Lower leg skin (tissue), 4 donors: ENCODE results near the gene FMNL3. TPM values are rescaled to one million over a fixed set of nuclear protein-coding genes. Genes with fewer than 3 reads are reported as not detected.

Source experiments
- DNase-seq, 2 donors: peaks; one replicate each; pipeline ENCODE4 v3.0.0-alpha.2; 2019; ENCODE audit warnings: low spot score in 2 of 2
- H3K4me3 ChIP-seq: fragments of 200-600 bp; sonication (generic); 2 replicates; pipeline ENCODE4 v1.5.1; 2017; ENCODE audit warnings: mild to moderate bottlenecking, low read depth; ENCODE audit not compliant: poor library complexity, severe bottlenecking
- POLR2A ChIP-seq, 2 donors: fragments of 450-650 bp; IDR thresholded peaks; one replicate each; pipeline ENCODE4 v1.6.1; 2016 to 2017; ENCODE audit warnings: antibody characterized with exemption in 2 of 2, mild to moderate bottlenecking in 1 of 2, moderate library complexity in 1 of 2
- WGBS, 2 donors: methylation state at CpG; one replicate each; pipeline ENCODE4 v1.1.5; 2018; 5-methylcytosine and 5-hydroxymethylcytosine counted together
- intact Hi-C: fragments of 100-400 bp; cut with DNase I; formaldehyde crosslinking; loops from one replicate; pipeline ENCODE4 v1.15.0; 2023; ENCODE audit warnings: low total_unique reads
- total RNA-seq, 4 donors: library from RNA; depleted of rRNA; stranded (reverse); fragments of >200 nt; gene quantifications; one replicate each; pipeline ENCODE4 v1.1.0, GENCODE V29; 2016
- TF ChIP-seq, protein P1 (sequence below), 3 donors: fragments of 450-650 bp; IDR thresholded peaks; one replicate each; pipeline ENCODE4 v1.5.1; 2016; ENCODE audit warnings: antibody characterized with exemption in 3 of 3, mild to moderate bottlenecking in 3 of 3, moderate library complexity in 2 of 3

Gene FMNL3
- total RNA-seq, 4 donors from 2014 or later, result 4.3 to 12.5 (median 6.9) TPM

DNA sequence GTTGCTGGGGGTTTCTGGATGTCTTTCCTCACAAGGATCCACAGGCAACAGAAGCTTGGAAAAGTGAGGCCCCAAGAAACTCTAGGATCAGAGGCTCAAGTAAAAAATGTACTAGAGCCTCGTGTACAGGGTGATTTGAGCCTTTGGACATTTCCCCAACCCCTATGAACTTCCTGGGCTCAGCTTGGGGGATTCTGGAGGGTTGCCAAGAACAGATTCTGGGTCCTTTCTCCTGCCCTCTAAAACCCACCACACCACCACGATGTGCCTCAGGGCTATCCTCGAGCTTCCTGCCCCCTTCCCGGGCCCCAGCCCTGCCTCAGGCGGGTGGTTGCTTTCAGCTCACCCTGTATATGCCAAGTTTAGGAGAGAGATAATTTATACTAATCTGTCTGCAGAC lies 102.3 kb downstream of the FMNL3 start:
- DNase-seq, result no peak
- WGBS, 2 donors, result 64 to 72% methylated on average over 5 of the region's 5 CpGs
- intact Hi-C loops, result no loop called here
- no peak overlapping the region for H3K4me3 ChIP-seq
- TF ChIP-seq POLR2A (IDR thresholded peaks at IDR 0.05), result no peak
- TF ChIP-seq, protein P1, sequence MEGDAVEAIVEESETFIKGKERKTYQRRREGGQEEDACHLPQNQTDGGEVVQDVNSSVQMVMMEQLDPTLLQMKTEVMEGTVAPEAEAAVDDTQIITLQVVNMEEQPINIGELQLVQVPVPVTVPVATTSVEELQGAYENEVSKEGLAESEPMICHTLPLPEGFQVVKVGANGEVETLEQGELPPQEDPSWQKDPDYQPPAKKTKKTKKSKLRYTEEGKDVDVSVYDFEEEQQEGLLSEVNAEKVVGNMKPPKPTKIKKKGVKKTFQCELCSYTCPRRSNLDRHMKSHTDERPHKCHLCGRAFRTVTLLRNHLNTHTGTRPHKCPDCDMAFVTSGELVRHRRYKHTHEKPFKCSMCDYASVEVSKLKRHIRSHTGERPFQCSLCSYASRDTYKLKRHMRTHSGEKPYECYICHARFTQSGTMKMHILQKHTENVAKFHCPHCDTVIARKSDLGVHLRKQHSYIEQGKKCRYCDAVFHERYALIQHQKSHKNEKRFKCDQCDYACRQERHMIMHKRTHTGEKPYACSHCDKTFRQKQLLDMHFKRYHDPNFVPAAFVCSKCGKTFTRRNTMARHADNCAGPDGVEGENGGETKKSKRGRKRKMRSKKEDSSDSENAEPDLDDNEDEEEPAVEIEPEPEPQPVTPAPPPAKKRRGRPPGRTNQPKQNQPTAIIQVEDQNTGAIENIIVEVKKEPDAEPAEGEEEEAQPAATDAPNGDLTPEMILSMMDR (IDR thresholded peaks at IDR 0.05), result no peak

DNA sequence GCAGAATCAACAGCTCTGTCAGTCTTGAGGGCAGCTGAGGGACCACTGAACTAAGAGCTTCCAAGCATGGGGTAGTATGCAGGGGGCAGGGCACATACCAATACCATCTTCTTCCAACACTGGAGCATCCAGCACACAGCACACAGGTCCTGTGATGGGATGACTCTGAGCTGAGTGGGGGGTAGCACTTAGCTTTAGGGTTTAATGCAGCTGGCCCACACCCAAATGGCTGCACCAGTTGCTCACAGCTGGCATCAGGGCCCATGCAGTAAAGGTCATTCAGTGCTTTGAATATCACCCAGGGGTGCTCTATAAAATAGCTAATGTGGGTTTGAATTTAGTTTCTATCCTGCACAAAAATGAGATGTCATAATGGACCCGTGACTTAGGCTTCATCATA lies 103.5 kb downstream of the FMNL3 start:
- intact Hi-C loops, result no loop called here
- WGBS, 2 donors, result 77 to 85% methylated on average over 1 of the region's 1 CpG
- no peak for DNase-seq

DNA sequence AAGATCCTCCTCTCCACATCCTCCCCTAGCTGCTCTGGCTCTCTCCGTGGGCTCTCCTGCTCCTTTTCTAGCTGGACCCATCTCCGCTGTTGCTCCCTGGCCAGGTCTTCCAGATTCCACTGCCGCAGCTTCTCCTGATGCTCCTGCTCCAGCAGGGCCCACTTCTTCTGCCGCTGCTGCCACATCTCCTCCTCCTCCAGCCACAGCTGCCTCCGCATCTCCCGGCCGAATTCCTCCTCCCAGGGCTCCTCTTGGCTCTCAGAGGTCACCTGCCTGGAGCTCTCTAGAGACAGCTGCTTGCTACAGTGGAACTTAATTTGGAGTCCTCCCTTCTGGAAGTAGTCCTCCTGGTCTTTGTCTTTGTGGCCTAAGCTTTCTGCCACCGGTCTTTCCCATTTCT lies 107.2 kb downstream of the FMNL3 start:
- TF ChIP-seq POLR2A (IDR thresholded peaks at IDR 0.05), result no peak
- TF ChIP-seq, protein P1 (IDR thresholded peaks at IDR 0.05), result no peak
- intact Hi-C loops, result no loop called here
- no peak for DNase-seq
- WGBS, 2 donors, result 93 to 98% methylated on average over 8 of the region's 8 CpGs
- H3K4me3 ChIP-seq, result no peak overlapping the region

More for the DNA sequence above, 103.5 kb downstream of the FMNL3 start:
- TF ChIP-seq, protein P1 (IDR thresholded peaks at IDR 0.05), result no peak
- TF ChIP-seq POLR2A (IDR thresholded peaks at IDR 0.05), result no peak
- H3K4me3 ChIP-seq, result no peak overlapping the region

DNA sequence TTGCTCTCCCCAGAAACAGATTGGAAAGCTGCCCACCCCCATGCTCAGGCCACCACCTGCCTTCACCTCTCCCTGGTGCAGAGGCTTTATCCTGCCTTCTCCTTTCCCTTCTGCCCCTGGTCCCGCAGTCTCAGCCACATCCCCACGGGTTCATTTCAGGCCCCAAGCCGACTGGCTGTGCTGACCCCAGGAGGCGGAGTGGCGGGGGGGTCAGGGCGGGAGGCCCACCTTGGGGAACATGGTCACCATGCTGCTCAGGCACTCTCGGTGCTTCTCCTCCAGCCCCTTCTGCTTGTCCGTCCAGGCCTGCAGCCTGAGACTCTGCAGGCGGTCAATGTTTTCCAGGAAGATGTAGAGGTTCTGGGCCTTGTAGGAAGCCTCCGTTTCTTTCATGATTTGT lies 108.7 kb downstream of the FMNL3 start:
- intact Hi-C loops, result no loop called here
- no peak for DNase-seq
- no peak overlapping the region for H3K4me3 ChIP-seq
- 87 to 88% methylated on average over 10 of the region's 10 CpGs for WGBS, 2 donors
- TF ChIP-seq, protein P1 (IDR thresholded peaks at IDR 0.05), result no peak
- TF ChIP-seq POLR2A (IDR thresholded peaks at IDR 0.05), result no peak

DNA sequence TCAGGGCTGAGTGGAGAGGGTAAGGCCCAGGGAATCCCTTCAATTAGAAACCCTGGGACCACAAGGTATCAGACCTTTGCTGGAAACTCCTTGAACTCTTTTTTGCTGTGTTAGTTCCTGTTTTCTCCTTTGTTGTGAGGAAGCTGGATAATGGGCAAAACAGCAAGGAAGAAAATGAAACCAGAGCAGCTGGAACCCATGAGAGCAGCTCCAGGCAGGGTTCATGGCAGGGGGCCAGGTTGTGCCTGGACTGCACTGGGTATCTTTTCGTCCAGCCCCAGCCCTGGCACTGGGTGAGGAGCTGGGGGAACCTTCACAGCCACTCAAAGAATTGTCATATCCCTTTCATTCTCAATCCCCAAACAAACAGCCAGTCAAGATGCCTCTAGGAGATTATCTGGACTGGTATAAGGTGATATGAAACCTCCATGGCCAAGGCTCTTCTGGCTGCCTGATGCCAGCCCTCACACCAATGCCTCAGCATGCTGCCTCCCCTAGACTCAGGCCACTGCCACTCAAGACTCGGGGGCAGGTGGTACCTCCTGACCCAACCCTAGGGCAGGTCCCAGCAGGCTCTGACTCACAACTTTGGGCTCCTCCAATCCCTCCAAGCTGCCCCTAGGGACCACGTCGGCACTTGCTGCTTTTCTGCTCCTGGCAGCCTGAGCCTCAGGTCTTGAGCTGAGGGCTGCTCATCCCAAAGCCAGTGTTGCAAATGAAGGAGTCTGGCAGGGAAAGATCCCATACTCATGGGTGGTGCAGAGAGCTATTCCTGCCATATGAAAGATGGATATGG lies 118.3 kb downstream of the FMNL3 start:
- H3K4me3 ChIP-seq, result no peak overlapping the region

More for the DNA sequence above, 118.3 kb downstream of the FMNL3 start:
- WGBS, 2 donors, result 59 to 68% methylated on average over 4 of the region's 4 CpGs
- DNase-seq, result peak in 1 of 2 donors; percentile 45
- intact Hi-C loops, result no loop called here
- TF ChIP-seq, protein P1 (IDR thresholded peaks at IDR 0.05), result no peak
- no peak for TF ChIP-seq POLR2A (IDR thresholded peaks at IDR 0.05)
